ENCODE data around the gene MRPL23.

DNA sequence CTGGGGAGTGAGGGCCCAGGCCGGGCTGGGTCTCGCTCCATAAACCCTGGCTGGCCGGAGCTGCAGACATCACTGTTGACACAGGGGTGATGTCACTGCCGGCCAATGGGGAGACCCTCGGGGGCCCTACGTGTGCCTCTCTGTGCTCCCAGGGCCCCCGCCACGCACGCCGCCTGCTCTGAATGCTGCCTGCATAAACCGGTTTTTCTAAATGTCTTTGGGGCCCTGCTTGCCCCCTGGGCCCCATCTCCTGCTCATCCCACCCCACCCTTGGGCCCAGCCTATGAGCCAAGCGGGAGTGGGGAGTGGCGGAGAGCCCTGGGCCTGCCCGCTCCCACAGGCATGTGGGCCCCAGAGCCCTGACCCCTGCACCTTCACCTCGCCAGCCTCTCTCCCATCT, 42.8 kb downstream of the MRPL23 start:
- TF ChIP-seq, protein P1, sequence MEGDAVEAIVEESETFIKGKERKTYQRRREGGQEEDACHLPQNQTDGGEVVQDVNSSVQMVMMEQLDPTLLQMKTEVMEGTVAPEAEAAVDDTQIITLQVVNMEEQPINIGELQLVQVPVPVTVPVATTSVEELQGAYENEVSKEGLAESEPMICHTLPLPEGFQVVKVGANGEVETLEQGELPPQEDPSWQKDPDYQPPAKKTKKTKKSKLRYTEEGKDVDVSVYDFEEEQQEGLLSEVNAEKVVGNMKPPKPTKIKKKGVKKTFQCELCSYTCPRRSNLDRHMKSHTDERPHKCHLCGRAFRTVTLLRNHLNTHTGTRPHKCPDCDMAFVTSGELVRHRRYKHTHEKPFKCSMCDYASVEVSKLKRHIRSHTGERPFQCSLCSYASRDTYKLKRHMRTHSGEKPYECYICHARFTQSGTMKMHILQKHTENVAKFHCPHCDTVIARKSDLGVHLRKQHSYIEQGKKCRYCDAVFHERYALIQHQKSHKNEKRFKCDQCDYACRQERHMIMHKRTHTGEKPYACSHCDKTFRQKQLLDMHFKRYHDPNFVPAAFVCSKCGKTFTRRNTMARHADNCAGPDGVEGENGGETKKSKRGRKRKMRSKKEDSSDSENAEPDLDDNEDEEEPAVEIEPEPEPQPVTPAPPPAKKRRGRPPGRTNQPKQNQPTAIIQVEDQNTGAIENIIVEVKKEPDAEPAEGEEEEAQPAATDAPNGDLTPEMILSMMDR (IDR thresholded peaks at IDR 0.05) = no peak
- TF ChIP-seq POLR2A (IDR thresholded peaks at IDR 0.05) = no peak

Measured in testis (tissue), 2 donors.